Suprapubic skin (tissue), 4 donors: ENCODE results near the gene SYNPO2.

Source experiments
- EP300 ChIP-seq: sonication (generic); formaldehyde crosslinking; IDR thresholded peaks from one replicate; pipeline ENCODE4 v1.6.1; 2017; ENCODE audit warnings: antibody characterized with exemption
- POLR2A ChIP-seq, 2 donors: fragments of 450-650 bp; IDR thresholded peaks; one replicate each; pipeline ENCODE4 v1.6.1; 2017; ENCODE audit warnings: antibody characterized with exemption in 2 of 2, mild to moderate bottlenecking in 2 of 2, moderate library complexity in 2 of 2
- POLR2AphosphoS5 ChIP-seq, 3 donors: sonication (generic); formaldehyde crosslinking; IDR thresholded peaks; one replicate each; pipeline ENCODE4 v1.6.1; 2017; ENCODE audit warnings: antibody characterized with exemption in 3 of 3
- TF ChIP-seq, protein P1 (sequence below), 2 donors: fragments of 200-600 bp in 1 of 2; fragments of 450-650 bp in 1 of 2; sonication (generic) in 1 of 2; IDR thresholded peaks; one replicate each; pipeline ENCODE4 v1.5.1; 2016 to 2019; ENCODE audit warnings: antibody characterized with exemption in 2 of 2, mild to moderate bottlenecking in 1 of 2, moderate library complexity in 1 of 2

GRCh38 chr4:118849867-118850487 lies 38.7 kb upstream of the SYNPO2 start:
- TF ChIP-seq, protein P1, sequence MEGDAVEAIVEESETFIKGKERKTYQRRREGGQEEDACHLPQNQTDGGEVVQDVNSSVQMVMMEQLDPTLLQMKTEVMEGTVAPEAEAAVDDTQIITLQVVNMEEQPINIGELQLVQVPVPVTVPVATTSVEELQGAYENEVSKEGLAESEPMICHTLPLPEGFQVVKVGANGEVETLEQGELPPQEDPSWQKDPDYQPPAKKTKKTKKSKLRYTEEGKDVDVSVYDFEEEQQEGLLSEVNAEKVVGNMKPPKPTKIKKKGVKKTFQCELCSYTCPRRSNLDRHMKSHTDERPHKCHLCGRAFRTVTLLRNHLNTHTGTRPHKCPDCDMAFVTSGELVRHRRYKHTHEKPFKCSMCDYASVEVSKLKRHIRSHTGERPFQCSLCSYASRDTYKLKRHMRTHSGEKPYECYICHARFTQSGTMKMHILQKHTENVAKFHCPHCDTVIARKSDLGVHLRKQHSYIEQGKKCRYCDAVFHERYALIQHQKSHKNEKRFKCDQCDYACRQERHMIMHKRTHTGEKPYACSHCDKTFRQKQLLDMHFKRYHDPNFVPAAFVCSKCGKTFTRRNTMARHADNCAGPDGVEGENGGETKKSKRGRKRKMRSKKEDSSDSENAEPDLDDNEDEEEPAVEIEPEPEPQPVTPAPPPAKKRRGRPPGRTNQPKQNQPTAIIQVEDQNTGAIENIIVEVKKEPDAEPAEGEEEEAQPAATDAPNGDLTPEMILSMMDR (IDR thresholded peaks at IDR 0.05), result no peak
- TF ChIP-seq POLR2A (IDR thresholded peaks at IDR 0.05) (no peak), POLR2AphosphoS5 (IDR thresholded peaks at IDR 0.05) (no peak), EP300 (no peak)
